Prostate gland (tissue), 2 donors: ENCODE measurements around the gene POMZP3. TPM values are rescaled to one million over a fixed set of nuclear protein-coding genes. Genes with fewer than 3 reads are reported as not detected.
"Not testable (repeated sequence)": the region's sequence is repeated elsewhere in the genome, so short reads cannot be mapped to it uniquely, and the experiment has no call there.

ENCODE experiments used
- DNase-seq: peaks from one replicate; pipeline ENCODE4 v3.0.0-alpha.2; 2019; ENCODE audit warnings: low spot score
- H3K27ac ChIP-seq, 2 donors: fragments of 200-600 bp; sonication (generic); 2 replicates each; pipeline ENCODE4 v1.5.1; 2017 to 2019
- H3K27me3 ChIP-seq: fragments of 200-600 bp; sonication (generic); replicated peaks from 2 replicates; pipeline ENCODE4 v1.5.1; 2019; ENCODE audit not compliant: insufficient read depth
- H3K36me3 ChIP-seq, 2 donors: fragments of 200-600 bp; sonication (generic); 1 replicate in 1 of 2; 2 replicates in 1 of 2; pipeline versions ENCODE4 v1.5.1 to v1.8.1; 2017 to 2019
- H3K4me1 ChIP-seq: fragments of 200-600 bp; sonication (generic); replicated peaks from 2 replicates; pipeline ENCODE4 v1.5.1; 2019
- H3K4me3 ChIP-seq, 2 donors: fragments of 200-600 bp; sonication (generic); 2 replicates each; pipeline ENCODE4 v1.5.1; 2017 to 2019
- H3K9me3 ChIP-seq: fragments of 200-600 bp; sonication (generic); 2 replicates; pipeline ENCODE4 v1.5.1; 2017
- CTCF ChIP-seq, 4 experiments: fragments of 200-600 bp in 2 of 4; fragments of 450-650 bp in 2 of 4; sonication (generic) in 2 of 4; IDR thresholded peaks; 1 replicate in 3 of 4; 2 replicates in 1 of 4; pipeline ENCODE4 v1.5.1; 2016 to 2019; ENCODE audit warnings: antibody characterized with exemption in 4 of 4, mild to moderate bottlenecking in 2 of 4, moderate library complexity in 2 of 4
- POLR2A ChIP-seq: fragments of 450-650 bp; IDR thresholded peaks from one replicate; pipeline ENCODE4 v1.6.1; 2016; ENCODE audit warnings: antibody characterized with exemption, mild to moderate bottlenecking
- WGBS: methylation state at CpG from one replicate; pipeline ENCODE4 v1.1.5; 2018; 5-methylcytosine and 5-hydroxymethylcytosine counted together
- intact Hi-C: fragments of 100-400 bp; cut with DNase I; formaldehyde crosslinking; loops from one replicate; pipeline ENCODE4 v1.14.2; 2022
- total RNA-seq, 2 donors: library from RNA; depleted of rRNA; stranded (reverse); fragments of >200 nt; gene quantifications; one replicate each; pipeline ENCODE4 v1.1.0, GENCODE V29; 2016

The POMZP3 gene
- 10 to 100 TPM in 1 of 2 donors, 1 to 10 TPM in 1; 8.2 to 11.2 TPM for total RNA-seq

DNA sequence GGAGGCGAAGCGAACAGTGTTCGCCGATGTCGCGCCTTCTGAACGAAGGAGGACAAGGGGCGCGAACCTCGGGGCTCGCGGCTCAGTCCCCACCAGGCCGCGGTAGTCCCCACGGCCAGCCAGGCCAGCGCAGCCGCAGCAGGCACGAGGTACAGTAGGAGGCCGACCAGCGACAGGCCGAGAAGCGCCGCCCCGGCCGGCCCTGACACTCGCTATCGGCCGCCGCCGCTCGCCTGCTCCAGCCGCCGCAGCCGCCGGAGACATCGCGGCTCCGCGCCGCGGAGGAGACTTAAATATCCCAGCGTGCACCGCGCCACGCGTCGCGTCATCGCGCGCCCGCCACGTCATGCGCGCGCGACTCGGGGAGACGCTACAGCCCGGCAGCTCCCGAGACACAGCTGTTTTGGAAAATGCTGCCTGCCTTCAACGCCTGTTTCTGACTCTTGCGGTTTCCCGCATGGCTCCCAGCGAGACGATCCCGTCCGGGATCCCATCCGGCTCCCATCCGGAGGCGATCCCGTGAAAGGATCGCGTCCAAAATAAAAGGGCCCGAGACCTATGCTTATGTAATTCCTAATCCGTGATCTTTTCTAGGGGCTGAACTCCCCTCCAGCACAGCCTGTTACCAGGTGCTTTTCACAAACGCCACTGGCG, at the start of gene POMZP3:
TSS of gene POMZP3 (minus strand) at position 291 of the 654 bp plus-strand sequence. CDS start 1,215 bp downstream, outside the sequence.
- peak; percentile 90 for TF ChIP-seq POLR2A
- H3K4me1 ChIP-seq, H3K27me3 ChIP-seq, H3K36me3 ChIP-seq, DNase-seq, H3K9me3 ChIP-seq, intact Hi-C loops: not testable (repeated sequence)
- peak within 1 kb of the TSS; percentile 47 to 49 for H3K4me3 ChIP-seq
- WGBS: no CpG with 5 or more reads among the region's 78 CpGs
- peak within 1 kb of the TSS; percentile 79 to 83 for H3K27ac ChIP-seq

DNA sequence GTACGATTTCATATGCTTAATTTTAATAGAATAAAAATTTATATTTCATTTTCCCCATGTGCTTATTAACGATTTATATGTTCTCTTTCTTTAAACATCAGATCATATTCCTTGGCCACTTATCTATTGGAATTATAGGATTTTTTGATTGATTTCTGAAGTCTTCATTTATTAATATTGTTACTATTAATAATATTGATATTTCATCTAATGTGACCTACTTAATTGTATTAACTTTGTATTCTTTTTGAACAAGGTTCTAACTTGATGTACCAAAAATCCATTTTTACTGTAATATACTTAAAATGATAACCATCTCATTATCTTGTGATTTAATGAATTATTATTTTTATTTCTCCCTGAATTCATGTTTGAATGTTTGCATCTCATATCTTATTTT, 48.7 kb upstream of the POMZP3 start:
- H3K9me3 ChIP-seq, H3K4me1 ChIP-seq, intact Hi-C loops, H3K27me3 ChIP-seq, H3K27ac ChIP-seq, H3K36me3 ChIP-seq, H3K4me3 ChIP-seq, DNase-seq: not testable (repeated sequence)
- 92% methylated on average over 2 of the region's 2 CpGs for WGBS

DNA sequence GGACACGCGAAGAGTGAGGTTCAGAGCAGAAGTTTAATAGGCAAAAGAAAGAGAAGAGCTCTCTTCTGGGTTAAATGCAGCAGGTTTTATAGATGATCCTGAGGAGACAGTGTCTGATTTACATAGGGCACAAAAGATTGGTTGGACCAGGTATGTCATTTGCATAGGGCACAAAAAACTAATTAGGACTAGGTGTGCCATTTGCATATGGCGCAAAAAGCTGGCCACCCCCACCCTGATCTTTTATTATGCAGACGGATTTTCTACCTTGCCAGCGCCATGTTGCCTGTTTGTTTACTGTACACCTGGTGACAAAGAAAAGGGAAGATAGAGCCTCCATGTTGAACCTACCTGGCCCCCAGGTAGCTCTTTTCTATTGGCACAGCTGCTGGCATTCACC, 46.3 kb upstream of the POMZP3 start:
- H3K27me3 ChIP-seq, H3K4me1 ChIP-seq, intact Hi-C loops, H3K36me3 ChIP-seq, H3K9me3 ChIP-seq, H3K27ac ChIP-seq, DNase-seq, H3K4me3 ChIP-seq: not testable (repeated sequence)
- WGBS: 92% methylated on average over 5 of the region's 5 CpGs

DNA sequence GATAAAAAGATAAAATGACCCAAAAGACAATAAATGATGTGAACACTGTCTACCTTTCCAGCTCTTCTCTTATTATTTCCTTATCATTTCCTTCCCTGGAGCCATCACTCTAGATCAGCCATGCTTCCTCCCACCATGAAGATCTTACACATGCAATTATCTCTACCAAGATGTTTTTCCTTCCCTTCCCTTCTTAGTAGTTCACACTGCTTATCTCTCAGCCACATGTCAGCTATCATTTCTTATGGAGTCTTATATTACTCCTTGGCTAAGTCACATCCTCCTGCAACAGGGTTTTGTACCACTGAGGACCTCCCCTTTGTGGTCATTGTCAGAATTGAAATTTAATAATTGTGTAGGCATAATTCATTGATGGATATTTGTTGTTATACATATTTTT, 32.1 kb upstream of the POMZP3 start:
- H3K36me3 ChIP-seq, H3K27me3 ChIP-seq, H3K4me1 ChIP-seq, DNase-seq, H3K4me3 ChIP-seq, H3K27ac ChIP-seq, intact Hi-C loops, H3K9me3 ChIP-seq: not testable (repeated sequence)

GRCh38 chr7:76656425-76656824, 29.3 kb upstream of the POMZP3 start:
- DNase-seq, H3K4me3 ChIP-seq, H3K27ac ChIP-seq, intact Hi-C loops, H3K27me3 ChIP-seq, H3K9me3 ChIP-seq, H3K36me3 ChIP-seq, H3K4me1 ChIP-seq: not testable (repeated sequence)
- WGBS: 63% methylated on average over 2 of the region's 2 CpGs

- DNase-seq, intact Hi-C loops, H3K4me1 ChIP-seq, H3K27ac ChIP-seq, H3K4me3 ChIP-seq, H3K9me3 ChIP-seq, H3K36me3 ChIP-seq, H3K27me3 ChIP-seq: not testable (repeated sequence)
- 56% methylated on average over 1 of the region's 5 CpGs for WGBS
Measured at GRCh38 chr7:76642620-76643019, 15.5 kb upstream of the POMZP3 start.

GRCh38 chr7:76637061-76637691, 10.1 kb upstream of the POMZP3 start:
- intact Hi-C loops, H3K27ac ChIP-seq, H3K4me3 ChIP-seq, H3K27me3 ChIP-seq, H3K36me3 ChIP-seq, DNase-seq, H3K9me3 ChIP-seq, H3K4me1 ChIP-seq: not testable (repeated sequence)
- 17% methylated on average over 7 of the region's 7 CpGs for WGBS
- peak in 1 of 4 experiments; percentile 36 for TF ChIP-seq CTCF (IDR thresholded peaks at IDR 0.05)

GRCh38 chr7:76626581-76626980, 498 bp downstream of the POMZP3 start:
- intact Hi-C loops, H3K36me3 ChIP-seq, DNase-seq, H3K9me3 ChIP-seq, H3K4me1 ChIP-seq, H3K27me3 ChIP-seq: not testable (repeated sequence)
- under 1% methylated on average over 28 of the region's 34 CpGs for WGBS
- Histone ChIP-seq H3K27ac (peak overlapping the region in 1 of 2 donors; percentile 79), H3K4me3 (peak overlapping the region; percentile 47 to 49)

GRCh38 chr7:76619439-76620190, 7.5 kb downstream of the POMZP3 start:
- H3K27me3 ChIP-seq, H3K4me1 ChIP-seq, H3K4me3 ChIP-seq, H3K9me3 ChIP-seq, H3K36me3 ChIP-seq, intact Hi-C loops, DNase-seq, H3K27ac ChIP-seq: not testable (repeated sequence)
- WGBS: 66% methylated on average over 5 of the region's 13 CpGs
